ENCODE measurements around the gene ZNF787. TPM values are rescaled to one million over a fixed set of nuclear protein-coding genes. Genes with fewer than 3 reads are reported as not detected.

The ZNF787 gene
- polyA plus RNA-seq, 1 experiment: 4.5 TPM

GRCh38 chr19:56111601-56112312 lies 9.3 kb downstream of the ZNF787 start:
- Histone ChIP-seq H3K9me3 (ENCODE audit: control insufficient read depth, insufficient read depth, low read length) (no peaks in the 10 kb centered on the region; the same call in 1 of the 2 replicates), H3K27ac (ENCODE audit: low read depth, low read length) (peak overlapping the region; percentile 39), H3K4me3 (ENCODE audit: low read depth, low read length) (no peak overlapping the region), H3K27me3 (ENCODE audit: control insufficient read depth, insufficient read depth, low read length) (no peaks in the 10 kb centered on the region)
- CTCF ChIA-PET: interaction anchor here (1.5 kb wide), 1 partner anchor 30 kb away, joined by 4 read pairs; no protein-coding TSS in a partner anchor
- no peak for TF ChIP-seq CTCF (IDR thresholded peaks at IDR 0.05; ENCODE audit: low read depth, low read length)
- POLR2A ChIA-PET: interaction anchor here (1.0 kb wide), 1 partner anchor 8 kb away, joined by 3 read pairs; no protein-coding TSS in a partner anchor
- no peak for DNase-seq (ENCODE audit: low read depth, low spot score)

- TF ChIP-seq CTCF (IDR thresholded peaks at IDR 0.05; ENCODE audit: low read depth, low read length): no peak
- H3K9me3 ChIP-seq (ENCODE audit: control insufficient read depth, insufficient read depth, low read length): peaks cover 7% of the 10 kb centered on the region; the same call in 1 of the 2 replicates
- DNase-seq (ENCODE audit: low read depth, low spot score): no peak
- no peak overlapping the region for H3K4me3 ChIP-seq (ENCODE audit: low read depth, low read length)
- H3K27me3 ChIP-seq (ENCODE audit: control insufficient read depth, insufficient read depth, low read length): no peaks in the 10 kb centered on the region
- peak overlapping the region; percentile 39 for H3K27ac ChIP-seq (ENCODE audit: low read depth, low read length)
- POLR2A ChIA-PET: interaction anchor here (1.0 kb wide), 2 partner anchors 9 to 10 kb away, joined by 3 to 5 read pairs; partner anchors contain the start of gene ZNF787
- CTCF ChIA-PET: interaction anchor here (0.6 to 1.5 kb wide), 2 partner anchors 30 to 143 kb away, joined by 3 to 4 read pairs; no protein-coding TSS in a partner anchor
Measured at GRCh38 chr19:56110515-56111448, 10.3 kb downstream of the ZNF787 start.

- no peak overlapping the region for H3K4me3 ChIP-seq (ENCODE audit: low read depth, low read length)
- CTCF ChIA-PET: interaction anchor here (0.6 kb wide), 1 partner anchor 144 kb away, joined by 4 read pairs; no protein-coding TSS in a partner anchor
Measured at GRCh38 chr19:56109226-56109625, 11.9 kb downstream of the ZNF787 start.

GRCh38 chr19:56108447-56109195 lies 12.5 kb downstream of the ZNF787 start:
- Histone ChIP-seq H3K27me3 (ENCODE audit: control insufficient read depth, insufficient read depth, low read length) (no peaks in the 10 kb centered on the region), H3K27ac (ENCODE audit: low read depth, low read length) (no peak overlapping the region), H3K4me3 (ENCODE audit: low read depth, low read length) (no peak overlapping the region), H3K9me3 (ENCODE audit: control insufficient read depth, insufficient read depth, low read length) (peaks cover 7% of the 10 kb centered on the region; the same call in 1 of the 2 replicates)
- ChIA-PET POLR2A (interaction anchor here (0.6 to 1.3 kb wide), 3 partner anchors 11 to 43 kb away, joined by 3 to 4 read pairs (median 3); partner anchors contain the start of gene ZNF787), CTCF (no interaction called here)
- DNase-seq (ENCODE audit: low read depth, low spot score): no peak
- no peak for TF ChIP-seq CTCF (IDR thresholded peaks at IDR 0.05; ENCODE audit: low read depth, low read length)

More at GRCh38 chr19:56109226-56109625, 11.9 kb downstream of the ZNF787 start:
- peaks cover 7% of the 10 kb centered on the region; the same call in 1 of the 2 replicates for H3K9me3 ChIP-seq (ENCODE audit: control insufficient read depth, insufficient read depth, low read length)
- no peak overlapping the region for H3K27ac ChIP-seq (ENCODE audit: low read depth, low read length)
- H3K27me3 ChIP-seq (ENCODE audit: control insufficient read depth, insufficient read depth, low read length): no peaks in the 10 kb centered on the region
- no peak for DNase-seq (ENCODE audit: low read depth, low spot score)
- TF ChIP-seq CTCF (IDR thresholded peaks at IDR 0.05; ENCODE audit: low read depth, low read length): no peak
- POLR2A ChIA-PET: no interaction called here

Data from AG04450 (cell line).